HG03064 (cell line): ENCODE measurements around the gene IL12RB1.
"Not testable (repeated sequence)": the region's sequence is repeated elsewhere in the genome, so short reads cannot be mapped to it uniquely, and the experiment has no call there.

Source experiments
- ATAC-seq: cut with Tn5 transposase; IDR thresholded peaks from one replicate; pipeline ENCODE4 v1.9.1; 2021; ENCODE audit warnings: low read depth; ENCODE audit not compliant: unreplicated experiment

Gene IL12RB1

DNA sequence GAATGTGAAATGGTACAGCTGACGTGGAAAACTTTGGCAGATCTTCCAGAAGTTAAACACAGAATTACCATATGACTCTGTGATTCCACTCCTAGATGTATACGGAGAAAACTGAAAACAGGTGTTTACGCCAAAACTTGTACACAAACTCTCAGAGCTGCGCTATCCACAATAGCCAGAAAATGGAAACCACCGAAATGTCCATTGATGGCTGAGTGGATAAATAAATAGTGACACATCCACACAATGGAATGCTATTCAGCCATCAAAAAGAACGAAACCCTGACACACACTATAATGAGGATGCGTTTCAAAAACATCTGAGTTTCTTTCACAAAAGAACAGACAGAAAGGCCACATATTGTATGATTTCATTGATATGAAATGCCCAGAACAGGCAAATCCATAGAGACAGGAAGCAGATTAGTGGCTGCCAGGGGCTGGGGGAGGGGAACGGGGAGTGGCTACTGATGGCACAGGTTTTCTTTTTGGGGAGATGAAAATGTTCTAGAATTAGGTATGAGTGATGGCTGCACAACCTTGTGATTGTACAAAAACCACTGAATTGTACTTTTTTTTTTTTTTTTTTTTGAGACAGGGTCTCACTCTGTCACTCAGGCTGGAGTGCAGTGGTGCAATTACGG, 33.0 kb downstream of the IL12RB1 start:
- no peak for ATAC-seq

DNA sequence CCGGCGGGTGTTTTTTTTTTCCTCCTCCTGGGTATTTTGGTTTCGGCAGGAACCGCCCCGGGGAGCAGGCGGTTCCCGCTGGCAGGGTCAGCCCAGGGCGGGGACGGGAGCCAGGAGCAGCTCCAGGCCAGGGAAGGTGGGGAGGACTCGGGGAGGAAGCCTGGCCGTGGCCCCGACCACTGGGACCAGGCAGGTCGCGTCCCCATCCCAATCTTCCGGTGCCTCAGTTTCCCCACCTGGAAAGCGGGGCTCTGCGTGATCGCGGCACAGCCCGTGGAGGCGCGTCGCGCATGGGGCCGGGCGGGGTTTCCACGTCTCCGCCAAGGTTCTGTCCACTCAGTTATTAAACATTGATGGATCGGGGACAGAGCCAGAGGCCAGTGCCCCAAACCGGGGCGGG, 34.8 kb downstream of the IL12RB1 start:
- no peak for ATAC-seq

DNA sequence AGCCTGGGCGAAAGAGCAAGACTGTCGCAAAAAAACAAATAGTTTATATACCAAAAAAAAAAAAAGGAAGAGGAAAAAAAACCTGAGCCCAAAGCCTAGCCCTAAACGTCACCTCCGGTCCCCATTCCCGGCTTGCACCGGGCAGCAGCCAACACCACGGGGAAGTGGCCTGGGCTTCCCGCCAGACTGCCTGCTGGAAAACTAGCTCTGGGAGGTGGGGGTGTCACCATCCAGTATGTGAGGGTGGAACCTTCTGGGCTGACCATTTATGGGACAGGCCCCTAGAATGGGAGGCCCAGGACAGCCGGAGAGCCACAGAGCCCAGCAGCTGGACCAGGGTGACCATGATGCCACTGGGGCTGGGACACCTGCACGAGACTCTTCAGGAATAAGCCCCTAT, 37.3 kb downstream of the IL12RB1 start:
- ATAC-seq: no peak

DNA sequence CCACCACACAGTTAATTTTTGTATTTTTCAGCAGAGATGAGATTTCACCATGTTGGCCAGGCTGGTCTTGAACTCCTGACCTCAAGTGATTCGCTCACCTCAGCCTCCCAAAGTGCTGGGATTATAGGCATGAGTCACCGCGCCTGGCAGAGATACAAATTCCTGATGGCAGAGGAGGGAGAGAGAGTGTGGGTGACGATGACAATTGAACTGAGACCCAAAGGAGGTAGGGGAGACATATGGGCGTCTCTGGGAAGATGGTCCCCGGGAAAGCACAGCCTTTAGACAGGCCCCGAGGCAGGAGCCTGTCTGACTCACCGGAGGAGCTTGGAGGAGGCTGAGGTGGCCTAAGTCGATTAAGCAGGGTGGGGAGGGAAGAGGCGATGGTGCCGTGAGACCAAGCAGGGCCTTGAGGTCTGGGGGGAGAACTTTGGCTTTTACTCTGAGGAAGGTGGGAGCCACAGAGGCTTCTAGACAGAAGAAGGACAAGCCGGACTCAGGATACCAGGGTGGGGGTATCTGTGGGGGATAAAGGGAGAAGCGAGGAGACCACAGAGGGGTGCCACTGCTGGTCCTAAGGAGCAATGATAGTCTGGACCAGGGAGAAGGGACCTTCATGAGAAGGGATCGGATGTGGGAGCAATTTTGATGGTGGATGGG, 40.5 kb downstream of the IL12RB1 start:
- ATAC-seq: no peak

DNA sequence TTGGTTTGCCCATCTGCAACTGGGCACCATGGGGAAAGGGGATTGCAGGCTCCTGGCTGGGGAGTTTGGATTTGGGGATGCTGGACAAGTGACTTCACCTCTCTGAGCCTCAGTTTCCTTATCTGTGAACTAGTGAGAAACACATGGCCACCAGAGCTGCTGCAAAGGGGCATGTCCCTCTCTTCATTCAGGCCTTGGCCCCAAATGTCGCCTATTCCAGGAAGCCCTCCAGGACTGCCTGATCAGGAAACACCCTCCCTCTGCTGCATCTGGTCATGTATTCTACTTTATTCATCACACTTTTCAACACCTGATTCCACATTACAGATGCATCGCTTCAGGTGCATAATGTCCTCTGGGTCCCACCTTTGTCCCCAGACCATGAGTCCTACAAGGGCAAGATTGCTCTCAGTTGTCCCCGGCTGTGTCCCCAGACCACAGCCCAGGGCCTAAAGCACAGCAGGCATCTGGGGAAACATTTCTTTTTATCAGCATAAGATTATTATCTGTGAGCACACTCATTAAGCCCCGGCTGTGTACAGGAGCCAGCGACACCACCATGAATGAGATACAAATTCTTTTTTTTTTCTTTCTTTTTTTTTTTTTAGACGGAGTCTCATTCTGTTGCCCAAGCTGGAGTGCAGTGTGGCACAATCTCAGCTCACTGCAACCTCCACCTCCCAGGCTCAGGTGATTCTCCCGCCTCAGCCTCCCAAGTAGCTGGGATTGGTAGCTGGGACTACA, 41.3 kb downstream of the IL12RB1 start:
- ATAC-seq: no peak

DNA sequence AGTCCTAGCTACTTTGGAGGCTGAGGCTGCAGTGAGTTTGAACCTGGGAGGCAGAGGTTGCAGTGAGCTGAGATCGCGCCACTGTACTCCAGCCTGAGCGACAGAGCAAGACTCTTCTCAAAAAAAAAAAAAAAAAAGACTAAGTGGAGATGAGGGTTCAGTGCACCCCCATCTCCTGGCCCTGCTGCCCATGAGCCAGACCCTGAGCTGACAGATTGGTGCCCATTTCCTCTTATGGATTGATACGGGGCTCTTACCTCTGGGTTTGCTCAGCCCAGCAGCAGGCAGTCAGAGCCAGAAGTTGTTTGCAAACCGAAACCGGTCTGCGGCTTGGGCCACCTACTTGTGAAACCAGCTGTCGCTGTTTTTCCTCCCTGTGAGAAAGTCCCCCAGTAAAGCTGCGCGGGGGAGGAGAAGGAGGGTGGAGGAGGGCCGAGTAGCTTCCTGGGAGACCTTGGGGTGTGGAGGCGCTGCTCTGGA, 41.9 kb downstream of the IL12RB1 start:
- ATAC-seq: peak; percentile 79

DNA sequence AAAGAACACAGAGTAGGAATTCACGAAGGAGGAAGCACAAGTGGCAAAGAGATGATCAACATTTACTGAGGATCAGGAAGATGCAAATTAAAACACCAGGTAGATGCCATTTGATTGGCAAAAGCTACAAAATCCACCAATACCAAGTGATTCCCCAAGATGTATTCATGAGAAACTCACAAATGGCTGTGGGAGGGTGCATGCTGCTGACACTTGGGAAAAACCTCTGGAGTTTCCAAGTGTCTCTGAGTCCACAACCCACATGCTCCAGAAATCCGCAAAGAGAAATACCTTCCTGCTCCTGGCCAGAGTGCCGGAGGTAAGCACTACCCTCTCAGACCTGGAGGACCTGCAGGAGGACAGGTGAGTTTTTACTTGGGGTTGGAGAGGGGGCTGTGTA, 43.1 kb downstream of the IL12RB1 start:
- no peak for ATAC-seq

DNA sequence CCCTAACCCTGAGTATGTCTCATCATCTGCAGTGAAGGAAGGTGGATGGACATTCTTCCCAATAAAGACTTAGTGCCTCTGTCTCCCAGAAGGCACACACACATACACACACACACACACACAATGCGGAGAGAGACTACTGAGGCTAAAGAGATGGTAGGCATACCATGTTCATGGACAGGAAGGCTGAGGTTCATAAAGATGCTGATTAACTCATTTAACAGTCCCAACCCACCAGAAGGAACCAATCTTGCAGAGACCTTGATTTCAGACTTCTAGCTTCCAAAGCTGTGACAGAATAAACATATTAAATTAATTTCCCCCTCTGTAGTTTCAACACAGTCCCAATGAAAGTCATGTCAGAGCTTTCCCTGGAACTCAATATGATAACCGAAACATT, 45.7 kb downstream of the IL12RB1 start:
- ATAC-seq: no peak

DNA sequence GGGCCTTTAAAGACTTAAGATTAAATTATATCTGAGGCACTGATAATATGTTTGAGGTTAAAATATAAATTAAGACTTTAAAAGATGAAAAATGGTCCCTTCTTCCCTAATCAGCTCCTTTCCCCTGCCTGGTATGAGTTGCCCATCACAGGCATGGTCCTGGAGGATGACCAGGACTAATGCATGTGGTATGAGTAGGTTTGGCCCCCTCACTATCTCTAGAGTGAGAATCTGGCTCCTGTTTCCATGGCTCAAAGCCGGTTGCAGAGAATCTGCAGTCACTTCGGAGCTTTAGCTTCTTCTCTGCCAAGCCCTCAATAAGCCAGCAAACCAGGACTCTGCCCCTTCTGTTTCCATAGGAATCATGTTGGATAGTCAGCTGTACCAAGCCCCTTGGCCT, 54.6 kb downstream of the IL12RB1 start:
- not testable (repeated sequence) for ATAC-seq

DNA sequence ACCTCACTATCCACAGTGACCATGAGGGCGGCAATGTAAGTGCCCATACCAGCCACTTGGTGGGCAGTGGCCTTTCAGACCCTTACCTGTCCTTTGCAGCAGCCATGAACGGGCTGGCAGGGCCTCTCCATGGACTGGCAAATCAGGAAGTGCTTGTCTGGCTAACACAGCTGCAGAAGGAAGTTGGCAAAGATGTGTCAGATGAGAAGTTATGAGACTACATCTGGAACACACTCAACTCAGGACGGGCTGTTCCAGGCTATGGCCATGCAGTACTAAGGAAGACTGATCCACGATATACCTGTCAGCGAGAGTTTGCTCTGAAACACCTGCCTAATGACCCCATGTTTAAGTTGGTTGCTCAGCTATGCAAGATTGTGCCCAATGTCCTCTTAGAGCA, 55.3 kb downstream of the IL12RB1 start:
- not testable (repeated sequence) for ATAC-seq

DNA sequence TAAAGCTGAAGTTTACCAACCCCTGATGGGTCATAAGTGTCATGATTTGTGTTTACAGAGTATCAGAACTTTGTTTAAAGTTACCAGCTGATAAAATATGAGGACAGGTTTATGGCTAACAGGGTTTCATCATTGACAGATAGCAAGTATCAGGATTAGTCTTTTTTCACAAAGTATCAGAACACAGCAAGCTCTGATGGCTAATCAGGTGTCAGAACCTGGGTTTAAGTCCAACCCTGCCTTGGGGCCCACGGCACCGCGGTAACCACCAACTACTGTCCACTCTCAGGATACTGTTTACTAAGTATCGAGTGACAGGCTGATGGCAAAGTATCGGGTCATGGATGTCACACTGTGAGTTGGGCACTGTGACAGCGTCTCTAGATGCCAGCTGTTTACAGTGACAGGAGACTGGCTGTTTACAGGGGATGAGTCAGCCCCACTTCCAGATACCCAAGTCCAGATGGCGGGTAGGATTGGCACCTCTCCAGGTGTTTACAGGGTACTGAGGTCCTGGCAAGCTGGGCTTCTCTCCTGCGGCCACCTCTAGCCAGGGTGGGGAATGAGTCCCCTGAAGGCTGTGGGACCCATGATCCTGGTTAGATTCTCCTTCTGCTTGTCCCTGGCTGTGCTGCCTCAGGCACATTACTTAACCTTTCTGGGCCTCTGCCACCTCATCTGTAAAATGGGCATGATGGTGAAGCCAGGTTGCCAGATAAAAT, 57.0 kb downstream of the IL12RB1 start:
- no peak for ATAC-seq

DNA sequence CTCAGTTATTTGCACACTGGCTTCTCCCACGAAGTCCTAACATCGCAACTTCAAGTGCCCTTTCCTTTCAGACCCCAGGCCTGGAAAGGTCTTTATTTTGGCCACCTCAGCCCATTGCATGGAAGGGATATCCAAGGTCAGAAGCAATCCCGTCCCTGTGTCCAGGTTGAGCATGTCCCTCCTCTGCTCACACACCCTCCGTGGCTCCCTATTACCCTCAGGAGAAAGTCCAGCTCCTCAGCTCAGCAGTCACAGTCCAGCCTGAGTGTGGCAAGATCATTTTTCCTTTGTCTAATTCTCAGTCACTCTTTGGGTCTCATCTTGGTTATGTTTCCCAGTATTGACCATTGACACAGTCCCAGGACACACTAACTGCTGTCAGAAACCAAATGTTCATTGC, 59.6 kb downstream of the IL12RB1 start:
- ATAC-seq: no peak

DNA sequence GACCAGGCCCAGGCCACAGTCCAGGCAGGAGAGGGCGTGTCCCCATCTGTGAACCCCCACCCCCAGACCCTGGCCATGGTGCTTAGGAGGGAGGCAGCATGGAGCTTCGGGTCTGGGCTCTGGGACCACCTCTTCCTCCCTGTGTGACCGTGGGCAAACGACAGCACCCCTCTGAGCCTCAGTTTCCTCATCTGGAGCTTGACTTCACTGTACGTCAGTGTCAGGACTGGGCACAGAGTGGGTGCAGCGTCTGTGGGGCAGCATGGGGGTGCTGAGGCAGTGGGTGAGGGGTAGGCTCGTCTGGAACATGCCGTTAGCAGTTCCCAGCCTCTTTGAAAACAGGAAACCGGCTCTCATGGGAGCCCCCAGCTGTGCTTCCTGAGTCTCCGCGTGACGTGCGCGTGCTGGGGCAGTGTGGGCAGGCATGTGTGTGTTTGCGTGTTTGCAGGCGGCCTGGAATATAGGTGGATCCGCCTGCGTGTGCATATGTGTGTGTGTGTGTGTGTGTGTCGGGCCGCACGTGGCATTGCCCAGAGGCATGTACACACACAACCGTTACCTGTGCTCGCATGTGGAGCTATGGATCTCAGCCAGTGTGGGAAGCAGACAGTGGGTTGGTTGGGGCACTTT, 63.0 kb downstream of the IL12RB1 start:
- no peak for ATAC-seq

DNA sequence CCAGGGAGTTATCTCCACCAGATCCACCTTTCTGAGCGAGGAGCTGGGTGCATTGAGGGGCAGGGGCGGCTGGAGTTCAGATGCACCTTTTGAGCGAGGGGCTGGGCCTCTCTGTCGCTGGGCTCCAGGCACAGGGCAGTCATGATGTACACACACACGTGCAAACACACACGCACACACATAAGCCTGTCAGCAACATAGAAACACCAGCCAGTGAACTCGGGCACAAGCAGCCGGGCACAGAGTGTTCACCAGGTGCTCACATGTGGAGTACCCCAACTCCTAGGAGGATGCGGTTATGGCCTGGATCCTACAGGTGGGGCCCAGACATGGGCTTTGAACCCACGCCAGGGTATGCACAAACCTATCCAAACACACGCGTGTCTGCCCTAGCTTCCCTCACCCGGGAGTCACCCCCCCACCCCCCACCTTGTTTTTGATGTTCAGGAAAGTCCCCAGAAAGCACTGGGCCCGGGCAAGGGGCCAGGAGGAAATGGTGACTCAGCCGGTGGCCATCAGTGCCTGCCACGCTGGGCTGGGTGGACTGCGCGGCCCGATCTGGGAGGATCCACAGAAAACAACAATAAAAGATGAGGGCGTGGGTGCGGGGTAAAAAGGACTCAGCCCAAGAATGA, 65.5 kb downstream of the IL12RB1 start:
- no peak for ATAC-seq

DNA sequence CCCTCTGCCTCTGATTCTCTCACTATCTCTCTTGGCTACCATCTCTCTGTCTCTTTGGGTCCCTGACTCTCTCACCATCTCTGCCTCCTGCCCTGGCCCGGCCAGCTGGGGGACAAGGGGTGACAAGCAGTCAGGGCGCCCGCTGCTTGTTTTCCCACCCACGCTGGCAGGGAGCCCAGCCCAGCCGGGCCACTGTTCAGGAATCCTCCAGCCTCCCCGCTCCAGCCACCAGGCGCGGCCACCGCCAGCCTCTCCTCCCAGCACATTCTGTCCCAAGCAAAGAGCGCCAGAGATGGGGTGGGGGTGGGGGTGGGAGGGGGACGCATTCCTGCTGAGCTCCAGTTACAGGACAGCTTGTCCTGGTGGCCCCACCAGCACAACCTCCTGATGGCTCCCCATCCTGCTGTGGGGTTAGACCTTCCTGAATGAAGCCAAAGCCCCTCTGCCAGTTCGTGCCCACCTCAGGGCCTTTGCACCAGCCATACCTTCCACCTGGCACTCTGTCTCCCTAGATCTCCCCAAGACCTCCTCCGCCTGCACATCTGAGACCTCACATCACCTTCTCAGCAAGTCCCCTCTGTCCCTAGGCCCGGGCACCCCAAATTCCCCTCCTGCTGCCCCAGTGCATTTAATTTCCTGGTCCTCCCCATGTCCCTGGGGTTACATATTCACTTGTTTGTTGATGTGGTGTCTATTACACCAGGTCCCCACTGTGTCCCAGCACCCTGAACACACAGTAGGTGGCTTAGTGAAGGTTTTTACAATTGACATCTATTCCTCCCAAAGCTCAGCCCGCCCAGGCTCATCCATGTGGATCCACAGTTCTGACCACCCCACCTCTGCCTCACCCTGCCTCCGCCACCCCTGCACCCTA, 66.3 kb downstream of the IL12RB1 start:
- no peak for ATAC-seq

DNA sequence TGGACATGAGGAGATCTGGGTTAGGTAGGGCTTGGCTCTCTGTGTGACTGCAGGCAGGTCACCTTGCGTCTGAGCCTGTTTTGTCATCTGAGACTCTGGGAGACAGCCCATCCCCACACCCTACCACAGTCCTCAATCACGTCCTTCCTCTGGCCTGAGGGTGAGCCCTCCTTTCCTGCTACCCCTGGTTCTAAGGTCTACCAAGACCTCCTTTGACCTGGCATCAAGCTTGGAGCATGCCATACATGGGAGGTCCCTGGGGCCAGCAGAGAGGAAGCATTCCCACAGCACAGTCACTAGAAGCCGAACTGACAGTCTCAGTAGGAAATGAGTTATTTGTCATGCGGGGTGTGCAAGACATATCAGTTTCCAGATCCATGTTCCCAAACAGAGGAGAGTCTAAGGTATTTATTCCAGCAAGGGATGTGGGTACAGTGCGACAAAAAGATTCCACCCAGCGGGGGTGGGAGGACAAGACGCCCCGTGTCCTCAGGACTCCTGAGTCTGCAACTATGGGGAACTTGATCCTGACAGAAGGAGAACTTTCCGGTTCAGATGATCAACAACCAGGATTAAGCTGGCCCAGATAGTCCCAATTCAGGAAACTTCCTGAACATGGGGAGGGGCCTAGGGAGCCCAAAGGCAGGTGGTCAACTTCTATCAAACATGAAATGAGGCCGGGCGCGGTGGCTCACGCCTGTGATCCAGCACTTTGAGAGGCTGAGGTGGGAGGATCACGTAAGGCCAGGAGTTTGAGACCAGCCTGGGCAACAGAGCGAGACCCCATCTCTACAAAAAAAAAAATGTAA, 69.3 kb downstream of the IL12RB1 start:
- no peak for ATAC-seq

DNA sequence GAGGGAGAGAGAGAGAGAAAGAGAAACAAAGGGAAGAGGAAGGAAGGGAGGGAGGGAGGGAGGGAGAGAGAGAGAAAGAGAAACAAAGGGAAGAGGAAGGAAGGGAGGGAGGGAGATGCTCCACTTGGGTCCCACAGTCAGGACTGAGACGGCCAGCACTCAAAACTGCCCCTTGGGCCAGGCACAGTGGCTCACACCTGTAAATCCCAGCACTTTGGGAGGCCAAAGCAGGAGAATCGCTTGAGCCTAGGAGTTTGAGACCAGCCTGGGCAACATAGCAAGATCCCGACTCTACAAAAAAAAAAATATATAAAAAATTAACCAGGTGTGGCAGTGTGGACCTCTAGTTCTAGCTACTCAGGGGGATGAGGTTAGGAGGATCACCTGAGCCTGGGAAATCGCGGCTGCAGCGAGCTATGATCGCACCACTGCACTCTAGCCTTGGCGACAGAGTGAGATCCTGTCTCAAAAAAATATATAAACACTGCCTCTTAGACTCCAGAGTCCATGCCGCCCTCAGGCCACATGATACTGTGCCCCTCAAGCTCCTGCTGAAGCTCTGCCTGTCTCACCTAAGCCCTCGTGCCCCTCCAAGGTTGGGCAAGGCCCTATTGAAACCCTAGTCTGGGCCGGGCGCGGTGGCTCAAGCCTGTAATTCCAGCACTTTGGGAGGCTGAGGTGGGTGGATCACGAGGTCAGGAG, 70.4 kb downstream of the IL12RB1 start:
- ATAC-seq: no peak

DNA sequence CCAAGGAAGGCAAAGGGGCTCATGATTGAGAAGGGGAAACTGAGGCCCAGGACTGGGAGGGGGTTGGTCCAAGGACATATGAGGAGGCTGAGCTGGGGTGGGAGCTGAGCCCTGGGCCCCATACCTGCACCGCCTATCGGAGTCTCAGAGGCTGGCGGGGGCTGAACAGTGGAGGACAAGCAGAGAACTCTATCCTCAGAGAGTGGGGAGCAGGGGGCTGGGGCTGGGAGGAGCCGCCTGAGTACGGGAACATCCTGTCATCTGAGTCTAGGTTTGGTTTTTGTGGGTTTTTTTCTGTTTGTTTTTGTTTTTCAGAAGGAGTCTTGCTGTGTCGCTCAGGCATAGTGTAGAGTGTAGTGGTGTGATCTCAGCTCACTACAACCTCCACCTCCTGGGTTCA, 72.5 kb downstream of the IL12RB1 start:
- no peak for ATAC-seq
